ENCODE measurements around the gene MROH7.

GRCh38 chr1:54710841-54711240 lies 69.3 kb downstream of the MROH7 start:
- no peak for TF ChIP-seq POLR2AphosphoS5 (IDR thresholded peaks at IDR 0.05)
- TF ChIP-seq CTCF (IDR thresholded peaks at IDR 0.05): no peak
